ENCODE results near the gene IFFO2.

DNA sequence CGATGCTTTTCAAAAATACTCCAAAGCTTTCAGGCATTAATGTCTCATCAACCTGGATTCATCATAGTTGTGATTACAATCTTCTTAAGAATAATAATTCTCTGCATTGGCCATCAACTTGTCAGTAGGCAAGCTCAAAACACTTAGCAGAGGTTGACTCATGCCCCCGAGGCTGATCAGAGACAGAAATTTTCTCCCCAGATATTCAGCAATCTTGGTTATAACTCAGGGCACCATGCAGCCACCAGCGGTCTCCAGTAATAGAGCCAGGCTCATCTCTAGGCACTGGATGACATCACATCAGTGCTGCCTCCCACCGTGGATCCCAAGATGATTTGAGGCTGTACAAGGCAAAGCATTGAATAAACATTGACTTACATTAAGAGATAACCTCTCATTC, 14.3 kb upstream of the IFFO2 start:
- TF ChIP-seq CTCF (IDR thresholded peaks at IDR 0.05; ENCODE audit: control extremely low read depth in 1 of 3, insufficient read depth in 1 of 3, low read depth in 1 of 3, low read length in 3 of 3) = no peak
- no peak for TF ChIP-seq TAF1 (IDR thresholded peaks at IDR 0.05; ENCODE audit: low read depth, low read length)
- no peak for TF ChIP-seq TAF7 (optimal IDR thresholded peaks at IDR 0.05; ENCODE audit: borderline replicate concordance, low read depth, low read length)
- TF ChIP-seq EZH2 (IDR thresholded peaks at IDR 0.05; ENCODE audit: low read depth, low read length, severe bottlenecking) = no peak
- TF ChIP-seq JUN (IDR thresholded peaks at IDR 0.05; ENCODE audit: low read depth, low read length) = no peak
- no peak for TF ChIP-seq EP300 (IDR thresholded peaks at IDR 0.05; ENCODE audit: borderline replicate concordance in 1 of 2, low read depth in 2 of 2, low read length in 2 of 2)
- TF ChIP-seq KDM1A (IDR thresholded peaks at IDR 0.05; ENCODE audit: borderline replicate concordance, low read length) = no peak
- TF ChIP-seq RBBP5 (IDR thresholded peaks at IDR 0.05; ENCODE audit: borderline replicate concordance, low read depth, low read length) = no peak
- TF ChIP-seq CHD2 (IDR thresholded peaks at IDR 0.05; ENCODE audit: low read length) = no peak
- no peak for TF ChIP-seq POLR2A (IDR thresholded peaks at IDR 0.05; ENCODE audit: control extremely low read depth in 1 of 2, low read depth in 2 of 2, low read length in 2 of 2)
- no peak for TF ChIP-seq POLR2AphosphoS5 (IDR thresholded peaks at IDR 0.05; ENCODE audit: low read depth, low read length)
- no peak for TF ChIP-seq JUND (IDR thresholded peaks at IDR 0.05; ENCODE audit: low read length)
- TF ChIP-seq BCL11A (IDR thresholded peaks at IDR 0.05; ENCODE audit: low read depth in 2 of 2, low read length in 2 of 2) = no peak
